HepG2 (cell line): ENCODE measurements around the gene ULK3. TPM values are rescaled to one million over a fixed set of nuclear protein-coding genes. Genes with fewer than 3 reads are reported as not detected.
A peak's percentile ranks its signal among the peaks of the same experiment; 100 is the strongest.

ENCODE experiments used
- AGO1 ChIP-seq: fragments of 200-400 bp; formaldehyde crosslinking; IDR thresholded peaks from 2 replicates; pipeline ENCODE4 v1.6.1; 2017; ENCODE audit warnings: mild to moderate bottlenecking, low read depth, low read length, moderate library complexity; ENCODE audit not compliant: poor library complexity, severe bottlenecking
- BRD4 ChIP-seq: sonication (generic); formaldehyde crosslinking; IDR thresholded peaks from 2 replicates; pipeline ENCODE4 v1.4.0; 2020; ENCODE audit warnings: missing genetic modification reagents
- CREB3 ChIP-seq: sonication (generic); formaldehyde crosslinking; IDR thresholded peaks from 2 replicates; pipeline ENCODE4 v1.5.0; 2020; ENCODE audit warnings: missing genetic modification reagents
- HMG20B ChIP-seq: conservative IDR thresholded peaks from 2 replicates; pipeline ENCODE4 v1.6.1; 2016; ENCODE audit warnings: missing genetic modification reagents, missing compliant biosample characterization
- ISX ChIP-seq: sonication (generic); formaldehyde crosslinking; conservative IDR thresholded peaks from 2 replicates; pipeline ENCODE4 v1.5.0; 2020; ENCODE audit warnings: missing genetic modification reagents
- KLF13 ChIP-seq: sonication (generic); formaldehyde crosslinking; IDR thresholded peaks from 2 replicates; pipeline ENCODE4 v1.4.0; 2020; ENCODE audit warnings: mild to moderate bottlenecking, missing genetic modification reagents
- MXD4 ChIP-seq: IDR thresholded peaks from 2 replicates; pipeline ENCODE4 v1.6.1; 2016; ENCODE audit warnings: mild to moderate bottlenecking, missing biosample characterization, missing genetic modification reagents
- MZF1 ChIP-seq: sonication (generic); formaldehyde crosslinking; IDR thresholded peaks from 2 replicates; pipeline ENCODE4 v1.8.1; 2023; ENCODE audit warnings: mild to moderate bottlenecking, missing genetic modification reagents, borderline replicate concordance
- NFE2L1 ChIP-seq: sonication (generic); formaldehyde crosslinking; IDR thresholded peaks from 2 replicates; pipeline ENCODE4 v1.4.0; 2020; ENCODE audit warnings: missing genetic modification reagents, mild to moderate bottlenecking, borderline replicate concordance
- POLR2AphosphoS5 ChIP-seq: IDR thresholded peaks from 2 replicates; pipeline ENCODE4 v1.6.1; 2012; ENCODE audit warnings: low read depth, low read length
- REL ChIP-seq: sonication (generic); formaldehyde crosslinking; conservative IDR thresholded peaks from 2 replicates; pipeline ENCODE4 v1.8.0; 2022; ENCODE audit warnings: mild to moderate bottlenecking, missing genetic modification reagents, moderate library complexity
- SOX5 ChIP-seq: IDR thresholded peaks from 2 replicates; pipeline ENCODE4 v1.6.1; 2016; ENCODE audit warnings: borderline replicate concordance
- XRCC5 ChIP-seq: fragments of 200-400 bp; formaldehyde crosslinking; optimal IDR thresholded peaks from 2 replicates; pipeline ENCODE3; 2017; ENCODE audit warnings: mild to moderate bottlenecking, low read length
- YEATS2 ChIP-seq: sonication (generic); formaldehyde crosslinking; IDR thresholded peaks from 2 replicates; pipeline ENCODE4 v1.4.0; 2020; ENCODE audit warnings: missing genetic modification reagents, borderline replicate concordance
- ZBTB49 ChIP-seq: sonication (generic); formaldehyde crosslinking; IDR thresholded peaks from 2 replicates; pipeline ENCODE4 v1.4.0; 2020; ENCODE audit warnings: missing genetic modification reagents, borderline replicate concordance
- ZNF10 ChIP-seq: sonication (generic); formaldehyde crosslinking; IDR thresholded peaks from 2 replicates; pipeline ENCODE4 v1.4.0; 2020; ENCODE audit warnings: mild to moderate bottlenecking, low read depth, missing genetic modification reagents, borderline replicate concordance
- ZNF33A ChIP-seq: sonication (generic); formaldehyde crosslinking; IDR thresholded peaks from 2 replicates; pipeline ENCODE4 v1.5.1; 2020; ENCODE audit warnings: missing genetic modification reagents, mild to moderate bottlenecking, moderate library complexity, borderline replicate concordance
- ZNF496 ChIP-seq: sonication (generic); formaldehyde crosslinking; IDR thresholded peaks from 2 replicates; pipeline ENCODE4 v1.8.1; 2023; ENCODE audit warnings: mild to moderate bottlenecking, moderate library complexity, missing genetic modification reagents; ENCODE audit not compliant: insufficient replicate concordance
- ZNF557 ChIP-seq: sonication (generic); formaldehyde crosslinking; IDR thresholded peaks from 2 replicates; pipeline ENCODE4 v1.4.0; 2020; ENCODE audit warnings: missing genetic modification reagents
- ZNF563 ChIP-seq: sonication (generic); formaldehyde crosslinking; IDR thresholded peaks from 2 replicates; pipeline ENCODE4 v1.8.0; 2022; ENCODE audit warnings: mild to moderate bottlenecking, moderate library complexity, missing genetic modification reagents
- polyA plus RNA-seq, 8 experiments: library from polyadenylated mRNA; depleted of rRNA in 3 of 8; stranded (reverse) in 7 of 8; unstranded in 1 of 8; fragments of >200 nt; fragmentation: Illumina TruSeq in 4 of 8; extraction: Trizol in 4 of 8; gene quantifications; 2 replicates each; pipeline versions ENCODE4 v1.2.1 to v1.2.3, GENCODE V29; 2011 to 2016; ENCODE audit warnings: low read depth in 4 of 8, missing spikeins in 1 of 8, mixed read lengths in 1 of 8; ENCODE audit not compliant: insufficient read depth in 1 of 8
- total RNA-seq, 5 experiments: library from RNA; depleted of rRNA; stranded (reverse); fragments of >200 nt; fragmentation: Illumina TruSeq; extraction: Trizol; gene quantifications; 2 replicates each; pipeline ENCODE4 v1.2.3, GENCODE V29; 2016; ENCODE audit warnings: low read depth in 1 of 5
- TF ChIP-seq, protein P1 (sequence below): sonication (generic); formaldehyde crosslinking; IDR thresholded peaks from 2 replicates; pipeline ENCODE4 v1.8.1; 2023; ENCODE audit warnings: mild to moderate bottlenecking, missing genetic modification reagents, borderline replicate concordance
- TF ChIP-seq, protein P2 (sequence below): sonication (generic); formaldehyde crosslinking; IDR thresholded peaks from 2 replicates; pipeline ENCODE4 v1.4.0; 2020; ENCODE audit warnings: missing genetic modification reagents, borderline replicate concordance

ULK3 gene
- total and polyA plus RNA-seq, 2 of the 13 experiments (the other 11 are each of a cell fraction or from before 2014, with no cell fraction given), result 15.2 to 23.7 TPM

GRCh38 chr15:74842581-74843444 is at the start of gene ULK3 (continued):
- no peak for TF ChIP-seq ZNF557 (CRISPR knock-in tag)
- TF ChIP-seq HMG20B (CRISPR knock-in tag), result no peak
- TF ChIP-seq MXD4 (CRISPR knock-in tag), result peak; percentile 55; the same call in 1 of the 2 replicates
- TF ChIP-seq REL (CRISPR knock-in tag), result no peak
- TF ChIP-seq, protein P1, sequence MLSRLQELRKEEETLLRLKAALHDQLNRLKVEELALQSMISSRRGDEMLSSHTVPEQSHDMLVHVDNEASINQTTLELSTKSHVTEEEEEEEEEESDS (CRISPR knock-in tag), result no peak
- TF ChIP-seq ZNF563 (CRISPR knock-in tag), result peak; percentile 60; the same call in 1 of the 2 replicates
- no peak for TF ChIP-seq CREB3 (CRISPR knock-in tag)
- TF ChIP-seq ISX (CRISPR knock-in tag), result no peak
- TF ChIP-seq AGO1, result peak; percentile 69
- no peak for TF ChIP-seq XRCC5
- TF ChIP-seq SOX5, result no peak
- TF ChIP-seq ZBTB49 (CRISPR knock-in tag), result no peak
- TF ChIP-seq ZNF10, result no peak
- TF ChIP-seq NFE2L1 (CRISPR knock-in tag), result no peak
- TF ChIP-seq ZNF496 (CRISPR knock-in tag), result no peak
- TF ChIP-seq BRD4, result no peak
- peak; percentile 16; the same call in 1 of the 2 replicates for TF ChIP-seq YEATS2 (CRISPR knock-in tag)
- no peak for TF ChIP-seq ZNF33A (CRISPR knock-in tag)
- no peak for TF ChIP-seq MZF1 (CRISPR knock-in tag)
- TF ChIP-seq POLR2AphosphoS5, result peak; percentile 55
- no peak; the same call in 1 of the 2 replicates for TF ChIP-seq KLF13
- TF ChIP-seq, protein P2, sequence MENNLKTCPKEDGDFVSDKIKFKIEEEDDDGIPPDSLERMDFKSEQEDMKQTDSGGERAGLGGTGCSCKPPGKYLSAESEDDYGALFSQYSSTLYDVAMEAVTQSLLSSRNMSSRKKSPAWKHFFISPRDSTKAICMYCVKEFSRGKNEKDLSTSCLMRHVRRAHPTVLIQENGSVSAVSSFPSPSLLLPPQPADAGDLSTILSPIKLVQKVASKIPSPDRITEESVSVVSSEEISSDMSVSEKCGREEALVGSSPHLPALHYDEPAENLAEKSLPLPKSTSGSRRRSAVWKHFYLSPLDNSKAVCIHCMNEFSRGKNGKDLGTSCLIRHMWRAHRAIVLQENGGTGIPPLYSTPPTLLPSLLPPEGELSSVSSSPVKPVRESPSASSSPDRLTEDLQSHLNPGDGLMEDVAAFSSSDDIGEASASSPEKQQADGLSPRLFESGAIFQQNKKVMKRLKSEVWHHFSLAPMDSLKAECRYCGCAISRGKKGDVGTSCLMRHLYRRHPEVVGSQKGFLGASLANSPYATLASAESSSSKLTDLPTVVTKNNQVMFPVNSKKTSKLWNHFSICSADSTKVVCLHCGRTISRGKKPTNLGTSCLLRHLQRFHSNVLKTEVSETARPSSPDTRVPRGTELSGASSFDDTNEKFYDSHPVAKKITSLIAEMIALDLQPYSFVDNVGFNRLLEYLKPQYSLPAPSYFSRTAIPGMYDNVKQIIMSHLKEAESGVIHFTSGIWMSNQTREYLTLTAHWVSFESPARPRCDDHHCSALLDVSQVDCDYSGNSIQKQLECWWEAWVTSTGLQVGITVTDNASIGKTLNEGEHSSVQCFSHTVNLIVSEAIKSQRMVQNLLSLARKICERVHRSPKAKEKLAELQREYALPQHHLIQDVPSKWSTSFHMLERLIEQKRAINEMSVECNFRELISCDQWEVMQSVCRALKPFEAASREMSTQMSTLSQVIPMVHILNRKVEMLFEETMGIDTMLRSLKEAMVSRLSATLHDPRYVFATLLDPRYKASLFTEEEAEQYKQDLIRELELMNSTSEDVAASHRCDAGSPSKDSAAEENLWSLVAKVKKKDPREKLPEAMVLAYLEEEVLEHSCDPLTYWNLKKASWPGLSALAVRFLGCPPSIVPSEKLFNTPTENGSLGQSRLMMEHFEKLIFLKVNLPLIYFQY, result peak; percentile 85; the same call in 1 of the 2 replicates
